HG02981 (cell line): Measurements from ENCODE around the gene SCLY.
A peak's percentile ranks its signal among the peaks of the same experiment; 100 is the strongest.
"Not testable (repeated sequence)": the region's sequence is repeated elsewhere in the genome, so short reads cannot be mapped to it uniquely, and the experiment has no call there.

Experiments used
- ATAC-seq: cut with Tn5 transposase; IDR thresholded peaks from one replicate; pipeline ENCODE4 v1.9.1; 2021; ENCODE audit warnings: mild to moderate bottlenecking, moderate library complexity; ENCODE audit not compliant: unreplicated experiment

Gene SCLY

DNA sequence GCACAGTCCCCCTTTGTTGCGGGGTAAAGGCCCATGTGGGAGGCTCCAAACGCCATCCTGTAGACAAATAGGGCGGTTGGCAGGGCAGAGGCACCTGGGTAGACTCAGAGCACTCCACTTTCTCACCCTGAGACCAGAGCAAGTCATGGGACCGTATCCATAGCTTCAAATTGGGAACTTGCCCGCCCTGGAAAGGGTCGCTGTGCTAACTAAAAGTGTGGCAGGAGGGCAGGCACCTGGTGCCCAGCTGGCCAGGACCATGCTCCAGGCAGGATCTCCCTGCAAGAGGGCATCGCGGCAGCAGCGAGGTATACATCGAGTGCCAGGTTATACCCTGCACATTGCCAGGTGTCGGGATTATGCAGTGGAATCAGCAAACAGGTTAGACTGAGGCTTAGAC is 20.8 kb upstream of the SCLY start:
- no peak for ATAC-seq

DNA sequence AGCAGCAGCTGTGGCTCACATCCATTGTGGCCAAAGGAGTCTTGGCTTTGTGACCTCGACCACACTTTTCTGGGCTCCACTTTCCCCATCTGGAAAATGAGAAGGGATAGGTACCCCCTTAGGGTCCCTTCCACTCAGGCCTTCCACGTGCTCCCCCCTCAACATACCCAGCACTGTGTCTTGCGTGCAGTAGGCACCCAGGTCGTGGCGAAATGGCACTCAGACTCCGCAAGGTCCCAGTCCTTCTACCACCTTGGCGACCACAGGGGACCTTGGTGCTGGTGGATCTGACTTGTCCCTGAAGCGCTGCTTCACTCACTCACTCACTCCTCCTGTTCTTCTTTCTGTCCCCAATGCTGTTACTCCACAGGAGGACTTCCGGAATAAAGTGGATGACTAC is 19.9 kb upstream of the SCLY start:
- ATAC-seq, result no peak

DNA sequence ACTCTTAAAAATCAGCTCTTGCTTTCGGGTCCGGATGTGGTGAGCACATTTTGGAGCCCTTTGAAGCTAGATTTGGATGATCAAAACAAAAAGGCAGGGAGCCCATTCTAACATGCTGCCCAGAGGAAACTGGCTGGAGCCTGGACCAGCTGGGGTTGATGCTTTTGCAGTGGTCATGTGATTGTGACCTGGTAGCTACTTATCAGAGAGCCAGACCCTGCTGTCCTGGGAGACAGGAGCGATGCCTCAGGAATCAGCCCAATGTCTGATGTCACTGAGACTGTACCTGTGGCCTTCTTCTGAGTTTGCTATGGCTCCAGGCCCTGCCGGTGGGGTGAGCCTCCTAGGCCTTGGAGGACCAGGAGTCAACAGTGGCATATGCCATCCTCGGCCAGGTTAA is 18.7 kb upstream of the SCLY start:
- ATAC-seq, result no peak

DNA sequence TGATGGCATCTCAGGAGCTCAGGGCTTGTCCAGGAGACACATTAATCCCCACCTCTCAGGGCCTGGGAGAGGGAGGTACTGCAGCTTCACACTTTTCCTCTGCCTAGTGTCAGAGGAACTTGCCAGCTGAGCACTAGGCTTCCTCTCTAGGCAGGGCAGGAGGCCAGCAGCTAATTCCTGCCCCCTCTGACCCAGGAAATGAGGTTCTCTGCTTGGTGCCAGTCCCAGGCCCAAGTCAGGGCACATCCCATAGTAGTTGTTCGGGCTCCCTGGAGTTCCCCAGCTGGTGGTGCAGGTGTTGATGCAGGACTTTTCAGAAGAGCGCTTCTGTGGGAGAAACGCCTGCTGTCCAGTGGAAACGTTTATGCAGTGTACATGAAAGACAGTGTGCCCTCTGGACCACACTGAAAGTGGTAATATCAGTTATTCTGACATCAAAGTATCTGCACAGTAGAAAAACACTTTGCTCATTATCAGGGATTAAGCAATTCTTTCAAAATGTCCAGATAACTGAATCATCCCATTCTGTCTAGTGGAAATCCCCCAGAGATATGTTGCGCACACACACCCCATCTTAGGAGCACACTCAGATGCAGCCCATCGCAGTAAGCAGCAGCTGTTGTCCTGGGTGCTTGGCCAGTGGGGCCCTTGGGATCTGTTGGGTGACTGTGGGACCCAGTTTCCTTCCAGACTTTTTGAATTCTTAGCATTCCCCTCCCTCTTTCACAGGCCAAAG is 17.8 kb upstream of the SCLY start:
- no peak for ATAC-seq

DNA sequence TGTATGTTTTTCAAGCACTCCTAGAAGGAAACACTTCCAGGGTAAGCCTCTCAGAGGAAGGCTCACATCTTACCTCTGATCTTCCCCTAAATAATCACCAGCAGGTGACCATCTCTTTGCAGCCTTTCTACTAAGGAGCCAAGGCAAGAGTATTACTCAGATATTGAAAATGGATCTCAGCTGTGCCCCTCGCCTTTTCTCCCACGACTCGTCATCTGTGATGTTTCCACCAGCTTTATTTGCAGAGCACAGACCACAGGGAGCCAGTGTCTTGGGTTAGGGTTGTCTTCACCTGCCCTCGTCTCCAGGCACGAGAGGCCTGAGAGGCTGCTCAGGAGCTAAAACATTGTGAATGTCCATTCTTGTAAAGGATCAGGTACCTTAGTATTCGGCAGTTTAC is 16.9 kb upstream of the SCLY start:
- ATAC-seq, result no peak

DNA sequence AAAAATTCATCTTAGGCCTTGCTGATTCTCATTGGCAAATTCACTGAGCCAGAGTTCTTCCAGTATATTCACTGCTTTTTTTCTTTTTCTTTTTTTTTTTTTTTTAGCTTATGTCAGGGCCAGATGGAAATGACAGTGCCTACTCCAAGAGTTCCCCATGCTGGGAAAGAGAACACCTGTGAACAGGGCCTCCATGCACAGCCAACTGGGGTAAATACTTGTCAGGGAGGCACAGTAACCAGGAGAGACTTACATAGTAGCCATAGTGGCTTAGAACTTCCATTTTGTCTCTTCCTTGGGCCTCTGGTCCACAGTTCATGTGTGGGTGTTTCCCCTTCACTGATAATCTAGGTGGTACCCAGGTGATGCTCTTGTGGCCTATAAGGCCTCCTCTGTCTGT is 15.2 kb upstream of the SCLY start:
- ATAC-seq, result no peak

DNA sequence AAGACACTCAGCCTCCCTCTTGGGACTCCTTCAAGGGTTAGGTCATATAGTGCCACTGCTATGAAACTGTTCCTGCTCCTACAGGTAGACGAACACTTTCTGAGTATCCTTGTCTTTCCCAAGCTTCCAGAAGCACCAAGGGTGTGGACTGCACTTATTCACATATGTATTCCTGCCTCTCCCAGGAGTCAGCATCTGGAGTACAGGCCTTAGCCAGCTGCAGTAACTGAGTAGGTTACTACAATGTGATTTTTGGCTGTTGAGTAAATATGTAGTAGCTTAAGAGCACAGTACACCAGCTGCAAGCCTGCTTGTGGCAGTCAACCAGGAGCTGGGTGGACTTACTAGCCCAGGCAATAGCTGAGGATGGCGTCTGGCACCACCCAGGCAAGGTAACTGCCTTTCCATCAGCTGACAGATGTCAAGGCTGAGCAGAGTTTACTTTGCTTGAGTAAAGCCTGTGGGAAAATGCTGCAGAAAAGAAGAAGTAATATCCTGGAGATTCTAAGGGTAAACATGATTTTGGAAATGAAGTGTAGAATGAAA is 14.0 kb upstream of the SCLY start:
- ATAC-seq, result no peak

DNA sequence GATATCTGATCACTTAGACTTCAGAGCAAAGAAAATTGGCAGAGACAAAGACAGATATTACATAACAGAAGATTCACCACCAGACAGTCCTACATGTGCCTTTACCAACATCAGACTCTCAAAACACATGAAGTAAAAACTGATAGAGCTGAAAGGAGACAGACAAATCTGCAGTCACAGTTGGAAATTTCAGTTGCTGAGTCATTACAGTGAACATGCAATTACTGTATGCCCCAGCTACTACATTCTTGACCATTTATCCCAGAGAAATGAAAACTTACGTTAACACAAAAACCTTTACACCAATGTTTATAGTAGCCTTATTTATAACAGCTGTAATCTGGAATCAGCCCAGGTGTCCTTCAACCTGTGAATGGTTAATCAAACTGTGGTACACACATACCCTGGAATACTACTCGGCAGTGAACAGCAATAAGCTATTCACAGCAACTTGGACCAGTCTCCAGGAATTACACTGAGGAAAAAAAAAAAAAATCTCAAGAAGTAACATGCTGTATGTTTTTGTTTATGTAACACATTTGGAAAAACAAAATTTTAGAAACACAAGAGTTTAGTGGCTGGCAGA is 7.5 kb upstream of the SCLY start:
- no peak for ATAC-seq

DNA sequence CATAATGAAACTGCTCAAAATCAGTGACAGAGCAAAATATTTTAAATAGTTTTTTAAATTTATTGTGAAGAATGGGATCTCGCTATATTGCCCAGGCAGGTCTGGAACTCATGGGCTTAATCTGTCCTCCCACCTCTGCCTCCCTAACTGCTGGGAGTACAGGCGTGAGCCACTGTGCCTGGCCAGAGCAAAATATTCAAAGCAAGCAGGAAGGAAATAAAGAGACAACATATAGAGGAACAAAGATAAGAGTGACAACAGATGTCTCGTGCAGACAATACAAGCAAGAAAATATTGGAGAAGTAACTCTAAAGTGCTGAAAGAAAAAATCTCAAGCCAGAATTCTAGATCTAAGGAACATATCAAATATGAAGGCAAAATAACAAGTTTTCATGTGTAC is 5.0 kb upstream of the SCLY start:
- no peak for ATAC-seq

DNA sequence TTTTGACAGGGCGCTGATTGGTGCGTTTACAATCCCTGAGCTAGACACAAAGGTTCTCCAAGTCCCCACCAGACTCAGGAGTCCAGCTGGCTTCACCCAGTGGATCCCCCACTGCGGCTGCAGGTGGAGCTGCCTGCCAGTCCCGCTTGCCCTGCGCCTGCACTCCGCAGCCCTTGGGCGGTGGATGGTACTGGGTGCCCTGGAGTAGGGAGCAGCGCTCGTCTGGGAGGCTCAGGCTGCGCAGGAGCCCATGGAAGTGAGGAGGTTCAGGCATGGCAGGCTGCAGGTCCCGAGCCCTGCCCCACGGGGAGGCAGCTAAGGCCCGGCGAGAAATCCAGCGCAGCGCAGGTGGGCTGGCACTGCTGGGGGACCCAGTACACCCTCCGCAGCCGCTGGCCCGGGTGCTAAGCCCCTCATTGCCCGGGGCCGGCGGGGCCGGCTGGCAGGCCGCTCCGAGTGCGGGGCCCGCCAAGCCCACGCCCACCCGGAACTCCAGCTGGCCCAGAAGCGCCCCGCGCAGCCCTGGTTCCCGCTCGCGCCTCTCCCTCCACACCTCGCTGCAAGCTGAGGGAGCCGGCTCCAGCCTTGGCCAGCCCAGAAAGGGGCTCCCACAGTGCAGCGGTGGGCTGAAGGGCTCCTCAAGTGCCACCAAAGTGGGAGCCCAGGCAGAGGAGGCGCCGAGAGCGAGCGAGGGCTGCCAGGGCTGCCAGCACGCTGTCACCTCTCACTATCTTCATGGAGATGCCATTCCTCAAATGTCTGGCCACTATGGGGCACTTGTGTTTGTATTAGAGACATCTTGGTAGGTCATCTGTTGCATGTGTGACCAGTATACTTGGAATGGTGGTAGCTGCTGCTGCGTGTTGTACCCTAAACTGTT is 2.9 kb upstream of the SCLY start:
- ATAC-seq, result not testable (repeated sequence)

DNA sequence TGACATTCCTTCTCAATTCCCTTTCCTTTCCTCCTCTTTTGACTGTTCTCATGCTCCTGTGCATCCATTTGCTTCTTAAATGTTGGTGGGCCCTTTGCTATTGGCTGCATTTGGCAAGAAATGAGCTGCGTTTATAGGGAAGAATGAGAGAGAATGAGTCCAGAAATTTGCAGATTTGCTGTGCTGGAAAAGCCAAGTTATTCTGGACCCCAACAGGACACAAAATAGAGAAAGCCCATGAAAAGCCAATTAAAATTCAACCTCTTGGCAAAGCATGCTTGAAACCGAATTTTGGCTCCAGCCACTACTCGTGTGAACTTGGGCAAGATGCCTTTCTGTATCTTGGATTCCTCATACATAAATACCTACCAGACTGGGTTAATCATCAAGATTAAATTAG is 1.3 kb upstream of the SCLY start:
- ATAC-seq, result no peak

DNA sequence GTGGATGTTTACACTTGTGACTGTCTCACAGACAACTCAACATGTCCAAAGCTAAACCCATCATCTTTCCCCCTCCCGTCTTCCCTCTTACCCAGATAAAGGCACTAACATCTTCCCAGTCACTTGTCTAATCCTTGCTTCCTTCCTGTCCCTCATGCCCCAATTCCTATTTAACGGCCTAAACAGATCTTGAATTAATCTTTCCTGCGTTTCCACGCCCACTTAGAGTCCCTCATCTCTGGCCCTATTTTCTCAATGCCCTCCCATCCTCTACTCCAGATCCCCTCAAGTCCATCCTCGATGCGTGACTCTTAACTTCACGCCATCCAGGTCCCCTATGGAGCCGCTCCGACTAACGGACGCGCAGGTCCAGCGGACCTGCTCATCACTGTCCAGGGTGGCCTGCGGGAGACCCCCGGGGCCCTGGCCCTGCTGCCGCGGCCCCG is 682 bp upstream of the SCLY start:
- no peak for ATAC-seq

DNA sequence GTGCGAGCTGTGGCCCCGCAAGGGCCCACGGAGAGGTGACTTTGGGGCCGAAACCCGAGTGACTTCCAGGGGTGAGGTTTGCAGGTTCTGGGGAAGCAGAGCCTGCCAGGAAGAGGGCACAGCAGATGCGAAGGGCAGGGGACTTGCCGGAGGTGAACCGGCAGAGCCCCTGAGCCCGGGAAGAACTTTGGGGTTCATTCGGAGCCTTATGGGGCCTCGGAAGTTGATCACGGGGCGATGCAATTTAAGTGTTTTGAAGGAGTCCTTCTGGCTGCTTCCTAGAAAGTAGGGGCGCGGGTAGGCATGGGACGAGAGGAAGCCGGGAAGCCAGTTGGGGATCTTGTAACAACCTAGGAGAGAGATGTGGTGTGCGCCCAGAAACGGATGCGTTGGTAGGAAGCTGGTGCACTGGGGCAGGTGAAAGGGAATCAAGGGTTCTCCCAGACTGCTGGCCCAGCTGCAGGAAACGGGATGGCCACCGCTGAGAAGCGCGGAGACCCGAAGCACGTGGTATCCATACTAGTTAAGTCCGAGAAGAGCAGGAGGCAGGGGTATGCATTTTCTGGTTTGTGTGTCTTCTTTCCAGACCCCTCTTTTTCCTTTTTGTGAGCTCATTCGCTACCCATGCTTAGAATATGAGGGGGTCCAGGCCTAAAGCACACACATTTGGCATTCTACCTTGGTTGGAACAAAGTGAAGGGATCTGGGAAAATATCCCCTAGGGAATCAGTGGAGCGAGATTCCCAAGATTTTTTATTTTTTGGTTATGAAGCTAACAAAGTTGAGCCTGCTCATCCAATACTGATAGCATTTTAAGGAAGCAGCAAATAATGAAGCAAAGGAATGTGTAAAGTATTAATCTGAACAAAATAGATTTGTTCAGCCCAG is 758 bp downstream of the SCLY start:
- peak; percentile 23 for ATAC-seq

DNA sequence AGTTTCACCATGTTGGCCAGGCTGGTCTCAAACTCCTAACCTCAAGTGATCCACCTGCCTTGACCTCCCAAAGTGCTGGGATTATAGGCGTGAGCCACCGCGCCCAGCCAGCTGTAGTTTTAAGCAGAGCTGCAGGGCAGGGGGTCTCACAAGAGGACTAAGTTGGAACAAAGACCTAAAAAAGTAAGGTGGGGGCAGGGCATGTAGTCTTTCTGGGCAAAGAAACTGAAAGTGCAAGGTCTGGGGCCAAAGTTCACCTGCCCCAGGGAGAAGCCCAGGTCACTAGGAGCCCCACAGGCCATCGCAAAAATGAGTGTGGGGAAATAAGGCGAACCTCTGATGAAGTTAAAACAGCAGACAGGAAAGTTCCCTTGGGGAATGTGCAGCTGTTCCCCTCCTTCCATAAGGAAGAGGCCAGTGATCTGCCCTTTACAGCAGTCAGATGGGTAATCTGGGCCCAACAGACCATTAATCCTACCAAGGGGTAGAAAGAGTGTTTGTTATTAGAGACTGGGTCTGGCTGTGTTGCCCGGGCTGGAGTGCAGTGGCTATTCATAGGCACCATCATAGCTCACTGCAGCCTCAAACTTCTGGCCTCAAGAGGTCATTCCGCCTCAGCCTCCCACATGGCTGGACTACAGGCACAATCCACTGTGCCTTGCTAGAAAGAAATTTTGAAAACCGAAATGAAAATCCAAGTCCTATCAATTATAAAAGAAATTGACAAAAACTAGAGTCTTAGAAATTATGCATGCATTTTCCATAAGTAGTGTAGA is 2.8 kb downstream of the SCLY start:
- ATAC-seq, result no peak

DNA sequence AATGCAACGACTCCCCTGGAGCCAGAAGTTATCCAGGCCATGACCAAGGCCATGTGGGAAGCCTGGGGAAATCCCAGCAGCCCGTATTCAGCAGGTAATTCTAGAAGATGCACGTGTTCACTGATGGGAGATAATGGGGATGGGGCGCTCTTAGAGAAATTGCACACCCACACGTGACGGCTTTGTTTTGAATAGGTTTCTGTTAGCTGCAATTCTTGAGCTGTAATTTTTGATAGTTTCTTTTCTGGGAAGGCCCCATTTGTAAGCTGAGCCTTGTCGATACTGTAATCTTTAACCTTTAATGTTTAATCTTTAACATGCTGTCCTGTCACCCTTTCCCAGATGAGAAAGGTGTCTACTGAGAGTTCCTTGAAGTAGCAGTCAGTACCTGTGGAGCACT is 3.6 kb downstream of the SCLY start:
- ATAC-seq, result no peak

DNA sequence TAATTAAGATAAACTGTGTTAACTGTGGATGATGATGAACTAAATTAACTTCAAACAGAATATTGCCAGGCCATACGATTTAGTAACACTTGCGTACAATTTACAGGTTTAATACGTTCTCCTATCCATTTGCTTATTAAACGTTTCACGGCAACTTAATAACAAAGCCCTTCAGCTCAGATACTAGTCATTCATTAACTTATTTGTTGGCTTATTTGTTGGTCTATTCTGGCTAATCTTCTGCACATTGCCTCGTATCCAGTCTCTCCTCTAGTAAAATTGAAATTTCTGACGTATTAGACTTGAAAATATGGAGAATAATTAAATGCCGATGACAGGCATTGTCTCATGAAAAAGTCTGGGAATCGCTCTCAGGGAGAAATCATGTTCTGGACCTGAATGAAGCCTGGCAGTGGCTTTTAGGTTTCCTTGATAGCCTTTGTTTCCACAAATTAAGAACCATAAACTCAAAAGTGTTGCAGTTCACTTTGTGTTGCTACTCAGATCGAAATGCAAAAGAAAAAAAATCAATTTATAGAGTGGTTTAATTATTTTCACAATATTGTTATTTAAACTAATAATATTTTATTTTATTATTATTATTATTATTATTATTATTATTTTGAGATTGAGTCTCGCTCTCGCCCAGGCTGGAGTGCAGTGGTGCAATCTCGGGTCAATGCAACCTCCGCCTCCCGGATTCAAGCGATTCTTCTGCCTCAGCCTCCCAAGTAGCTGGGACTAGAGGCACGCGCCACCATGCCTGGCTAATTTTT is 4.5 kb downstream of the SCLY start:
- ATAC-seq, result no peak

DNA sequence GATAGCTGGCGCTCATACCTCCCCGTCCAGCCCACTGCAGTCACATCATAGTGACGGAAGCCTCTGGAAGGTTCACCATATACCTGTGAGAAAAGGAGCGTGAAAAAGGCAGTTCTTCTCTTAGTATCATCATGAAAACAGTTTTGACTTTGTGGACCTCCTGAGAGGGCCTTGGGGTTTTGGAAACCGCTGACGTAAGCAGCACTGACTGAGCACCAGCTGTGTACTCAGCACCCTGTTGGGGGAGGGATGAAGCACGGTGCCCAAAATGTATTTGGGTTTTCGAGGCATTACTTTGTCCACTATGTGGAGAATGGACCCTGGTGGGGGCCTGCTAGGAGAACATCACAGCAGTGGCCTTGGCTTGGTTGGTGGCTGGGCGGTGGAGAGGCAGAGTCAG is 5.4 kb downstream of the SCLY start:
- ATAC-seq, result no peak

DNA sequence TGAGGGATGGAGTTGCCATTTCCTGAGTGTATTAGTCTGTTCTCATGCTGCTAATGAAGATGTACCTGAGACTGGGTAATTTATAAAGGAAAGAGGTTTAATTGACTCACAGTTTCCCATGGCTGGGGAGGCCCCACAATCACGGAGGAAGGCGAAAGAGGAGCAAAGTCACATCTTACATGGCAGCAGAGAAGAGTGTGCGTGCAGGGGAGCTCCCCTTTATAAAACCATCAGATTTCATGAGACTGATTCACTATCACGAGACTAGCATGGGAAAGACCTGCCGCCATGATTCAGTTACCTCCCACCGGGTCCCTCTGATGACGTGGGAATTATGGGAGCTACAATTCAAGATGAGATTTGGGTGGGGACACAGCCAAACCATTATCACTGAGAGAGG is 5.9 kb downstream of the SCLY start:
- ATAC-seq, result not testable (repeated sequence)

DNA sequence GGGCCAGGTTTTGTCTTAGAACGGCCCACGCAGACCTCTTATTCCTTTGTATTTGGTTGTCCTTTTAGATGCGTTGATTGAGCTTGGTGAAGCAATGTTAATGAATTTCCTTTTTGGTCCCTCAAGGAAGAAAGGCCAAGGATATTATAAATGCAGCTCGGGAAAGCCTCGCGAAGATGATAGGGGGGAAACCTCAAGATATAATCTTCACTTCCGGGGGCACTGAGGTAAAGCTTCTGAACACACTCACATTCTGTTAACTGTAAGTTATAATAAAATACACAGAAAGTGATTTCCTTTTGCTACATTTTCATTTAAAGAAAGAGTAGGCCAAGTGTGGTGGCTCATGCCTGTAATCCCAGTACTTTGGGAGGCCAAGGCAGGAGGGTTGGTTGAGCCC is 7.1 kb downstream of the SCLY start:
- ATAC-seq, result no peak
